HuH-7 (cell line): ENCODE data around the gene NLGN4Y.

Source experiments
- DNase-seq: peaks from one replicate; pipeline ENCODE4 v3.0.0; 2011; ENCODE audit warnings: low spot score

The NLGN4Y gene

GRCh38 chrY:14524272-14525231 lies at the start of gene NLGN4Y:
TSS of gene NLGN4Y (plus strand) at chrY:14524529. CDS start at chrY:14622120, 97,591 bp downstream.
- no peak for DNase-seq

- DNase-seq: no peak
These were observed 38.4 kb upstream of the NLGN4Y start for GRCh38 chrY:14485935-14486334.

- no peak for DNase-seq
These were observed 34.1 kb upstream of the NLGN4Y start for GRCh38 chrY:14490226-14490625.

- DNase-seq: no peak
These were observed 26.3 kb upstream of the NLGN4Y start for GRCh38 chrY:14498071-14498470.

GRCh38 chrY:14504592-14504991 lies 19.7 kb upstream of the NLGN4Y start:
- DNase-seq: no peak

GRCh38 chrY:14522379-14522950 lies 1.9 kb upstream of the NLGN4Y start:
- DNase-seq: no peak

- no peak for DNase-seq
These were observed 648 bp upstream of the NLGN4Y start for GRCh38 chrY:14523491-14524271.

- DNase-seq: no peak
These were observed 986 bp downstream of the NLGN4Y start for GRCh38 chrY:14525315-14525714.

GRCh38 chrY:14528361-14528760 lies 4.0 kb downstream of the NLGN4Y start:
- no peak for DNase-seq

GRCh38 chrY:14536703-14537102 lies 12.4 kb downstream of the NLGN4Y start:
- DNase-seq: no peak

GRCh38 chrY:14543506-14543905 lies 19.2 kb downstream of the NLGN4Y start:
- no peak for DNase-seq

GRCh38 chrY:14581294-14581693 lies 57.0 kb downstream of the NLGN4Y start:
- DNase-seq: no peak

GRCh38 chrY:14586725-14587124 lies 62.4 kb downstream of the NLGN4Y start:
- DNase-seq: no peak

- no peak for DNase-seq
These were observed 77.0 kb downstream of the NLGN4Y start for GRCh38 chrY:14601372-14601771.

- DNase-seq: no peak
These were observed 93.3 kb downstream of the NLGN4Y start for GRCh38 chrY:14617625-14618024.

GRCh38 chrY:14618513-14618912 lies 94.2 kb downstream of the NLGN4Y start:
- DNase-seq: no peak

- no peak for DNase-seq
These were observed 103.9 kb downstream of the NLGN4Y start for GRCh38 chrY:14628208-14628607.

GRCh38 chrY:14631676-14632075 lies 107.3 kb downstream of the NLGN4Y start:
- DNase-seq: no peak

GRCh38 chrY:14633718-14634117 lies 109.4 kb downstream of the NLGN4Y start:
- DNase-seq: no peak

- no peak for DNase-seq
These were observed 110.6 kb downstream of the NLGN4Y start for GRCh38 chrY:14634954-14635353.

- no peak for DNase-seq
These were observed 113.2 kb downstream of the NLGN4Y start for GRCh38 chrY:14637551-14637950.

- DNase-seq: no peak
These were observed 117.5 kb downstream of the NLGN4Y start for GRCh38 chrY:14641853-14642252.
